A673 (cell line): ENCODE results near the gene ANKRD23.

Experiments
- CTCF ChIP-seq: fragments of 300-800, 200-600 bp; sonication (generic); conservative IDR thresholded peaks from 2 replicates; pipeline ENCODE4 v1.5.1; 2017; ENCODE audit warnings: low read depth, mild to moderate bottlenecking, antibody characterized with exemption, low read length, moderate library complexity, mixed read lengths
- EZH2 ChIP-seq: fragments of 200-600 bp; sonication (generic); IDR thresholded peaks from 2 replicates; pipeline ENCODE4 v1.6.1; 2017; ENCODE audit warnings: borderline replicate concordance, low read depth, mild to moderate bottlenecking, mixed read lengths, antibody characterized with exemption, low read length; ENCODE audit not compliant: poor library complexity, severe bottlenecking

DNA sequence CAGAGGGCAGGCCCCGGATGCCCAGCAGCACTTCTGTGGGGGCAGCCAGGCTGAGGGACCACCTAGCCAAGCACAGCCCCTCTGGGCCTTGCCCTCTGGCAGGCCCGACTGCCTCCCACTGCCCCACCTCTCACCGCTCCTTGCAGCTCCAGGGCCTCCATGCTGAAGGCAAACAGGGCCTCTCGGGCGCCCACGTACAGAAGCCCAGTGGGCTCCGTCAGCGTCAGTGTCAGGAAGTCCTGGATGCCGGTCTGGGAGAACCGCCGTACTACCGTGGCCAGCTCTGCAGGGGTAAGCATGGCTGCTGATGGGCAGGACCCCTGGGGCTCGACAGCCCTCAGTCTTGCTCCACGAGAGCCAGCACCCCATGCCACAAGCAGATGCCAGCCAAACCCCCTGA lies 22.3 kb upstream of the ANKRD23 start:
- TF ChIP-seq CTCF (no peak), EZH2 (no peak)
